GM12878 (cell line): ENCODE measurements around the gene PALLD. TPM values are rescaled to one million over a fixed set of nuclear protein-coding genes. Genes with fewer than 3 reads are reported as not detected.

Experiments used
- ATAC-seq: fragments of 200-7000 bp; cut with Tn5 transposase; 3 replicates; pipeline ENCODE4 v1.9.1; 2020; ENCODE audit warnings: mild to moderate bottlenecking, moderate library complexity
- BruUV-seq: library from RNA; stranded (reverse); fragments of 400-500 nt; replicated peaks from 2 replicates; lab custom pipeline; 2021; lab: Mats Ljungman, UMichigan
- CTCF ChIA-PET: fragments of 300-600 bp; sonication (Branson Sonifier 250); formaldehyde crosslinking; extraction: SDS; loops from one replicate; lab custom pipeline; 2021; ENCODE audit warnings: inconsistent platforms; lab: Yijun Ruan, JAX
- POLR2A ChIA-PET: fragments of 350-600 bp; formaldehyde crosslinking; extraction: SDS; loops from one replicate; lab custom pipeline; 2021; ENCODE audit warnings: inconsistent platforms; lab: Charles Lee
- RAD21 ChIA-PET: fragments of 300-600 bp; sonication (Branson Sonifier 250); formaldehyde crosslinking; loops from one replicate; lab custom pipeline; 2023; ENCODE audit warnings: antibody characterized with exemption; ENCODE audit not compliant: unreplicated experiment; lab: Charles Lee
- SMC1A ChIA-PET: fragments of 300-600 bp; sonication (Branson Sonifier 250); formaldehyde crosslinking; loops from one replicate; lab custom pipeline; 2023; ENCODE audit not compliant: unreplicated experiment, uncharacterized antibody; lab: Charles Lee
- DNase-seq: peaks from one replicate; pipeline ENCODE4 v3.0.0-alpha.2; 2011; ENCODE audit warnings: low read depth, low spot score
- FAIRE-seq: peaks from 3 replicates; lab custom pipeline; 2011; peaks lifted over from hg19 to GRCh38; lab: Jason Lieb, UNC
- H2AFZ ChIP-seq: 2 replicates; pipeline ENCODE4 v1.6.0; 2011; ENCODE audit warnings: low read depth, low read length, control low read depth; ENCODE audit not compliant: control insufficient read depth
- H3K27ac ChIP-seq: 2 replicates; pipeline ENCODE4 v1.5.1; 2011; ENCODE audit warnings: control low read depth; ENCODE audit not compliant: control insufficient read depth, insufficient read depth
- H3K27me3 ChIP-seq, 2 experiments: replicated peaks in 1 of 2; 2 replicates each; pipeline versions ENCODE4 v1.6.0 to v1.6.1; 2011; ENCODE audit warnings: low read length in 1 of 2; ENCODE audit not compliant: control insufficient read depth in 2 of 2, insufficient read depth in 2 of 2
- H3K36me3 ChIP-seq, 2 experiments: 2 replicates each; pipeline ENCODE4 v1.5.1; 2011; ENCODE audit warnings: low read length in 1 of 2; ENCODE audit not compliant: control insufficient read depth in 2 of 2, insufficient read depth in 2 of 2
- H3K4me1 ChIP-seq: 2 replicates; pipeline ENCODE4 v1.6.1; 2011; ENCODE audit warnings: mild to moderate bottlenecking, low read length, moderate library complexity, mixed read lengths; ENCODE audit not compliant: control insufficient read depth, insufficient read depth
- H3K4me2 ChIP-seq: 2 replicates; pipeline ENCODE4 v1.6.0; 2011; ENCODE audit warnings: control low read depth; ENCODE audit not compliant: control insufficient read depth, insufficient read depth
- H3K4me3 ChIP-seq: fragments of 200-600 bp; sonication (generic); 2 replicates; pipeline ENCODE4 v1.5.1; 2016
- H3K79me2 ChIP-seq: 2 replicates; pipeline ENCODE4 v1.6.0; 2011; ENCODE audit warnings: low read length; ENCODE audit not compliant: control insufficient read depth, insufficient read depth
- H3K9ac ChIP-seq: 2 replicates; pipeline ENCODE4 v1.8.0; 2011; ENCODE audit warnings: low read length, control low read depth, mixed read lengths; ENCODE audit not compliant: control insufficient read depth, insufficient read depth
- H3K9me3 ChIP-seq: replicated peaks from 3 replicates; pipeline ENCODE4 v1.5.1; 2011; ENCODE audit warnings: mild to moderate bottlenecking, low read length; ENCODE audit not compliant: control insufficient read depth, insufficient read depth
- H4K20me1 ChIP-seq: 2 replicates; pipeline ENCODE4 v1.6.0; 2011; ENCODE audit not compliant: control insufficient read depth, insufficient read depth
- E2F8 ChIP-seq: fragments of 450-650 bp; IDR thresholded peaks from 2 replicates; pipeline ENCODE4 v1.6.1; 2018; ENCODE audit warnings: mild to moderate bottlenecking, low read depth, moderate library complexity; ENCODE audit not compliant: partially characterized antibody
- E4F1 ChIP-seq: fragments of 450-650 bp; IDR thresholded peaks from 2 replicates; pipeline ENCODE4 v1.6.1; 2018; ENCODE audit warnings: borderline replicate concordance, mild to moderate bottlenecking; ENCODE audit not compliant: partially characterized antibody
- EGR1 ChIP-seq, 2 experiments: IDR thresholded peaks; 1 replicate in 1 of 2; 2 replicates in 1 of 2; pipeline ENCODE4 v1.6.1; 2011 to 2012; ENCODE audit warnings: low read depth in 2 of 2, low read length in 2 of 2, borderline replicate concordance in 1 of 2, mild to moderate bottlenecking in 1 of 2, moderate library complexity in 1 of 2
- GATAD2B ChIP-seq: fragments of 450-650 bp; conservative IDR thresholded peaks from 2 replicates; pipeline ENCODE4 v1.6.1; 2017; ENCODE audit warnings: low read depth, mild to moderate bottlenecking, moderate library complexity
- HDGF ChIP-seq: fragments of 450-650 bp; IDR thresholded peaks from 2 replicates; pipeline ENCODE4 v1.6.1; 2016; ENCODE audit warnings: antibody characterized with exemption
- IRF4 ChIP-seq: IDR thresholded peaks from 2 replicates; pipeline ENCODE4 v1.6.1; 2011; ENCODE audit warnings: low read depth, low read length
- MTA2 ChIP-seq: fragments of 450-650 bp; IDR thresholded peaks from 2 replicates; pipeline ENCODE4 v1.6.1; 2016; ENCODE audit warnings: low read depth, mild to moderate bottlenecking, moderate library complexity
- MYB ChIP-seq: fragments of 150-350 bp; IDR thresholded peaks from 2 replicates; pipeline ENCODE4 v1.6.1; 2014; ENCODE audit warnings: mild to moderate bottlenecking, low read depth, low read length, borderline replicate concordance
- NR2C2 ChIP-seq: IDR thresholded peaks from 2 replicates; pipeline ENCODE4 v1.6.1; 2011; ENCODE audit warnings: borderline replicate concordance, low read depth; ENCODE audit not compliant: control insufficient read depth, insufficient read length
- POLR2AphosphoS2 ChIP-seq: IDR thresholded peaks from 2 replicates; pipeline ENCODE4 v1.6.1; 2011; ENCODE audit warnings: low read depth, mild to moderate bottlenecking, low read length, improper control_type of control experiment, moderate library complexity
- RAD21 ChIP-seq: IDR thresholded peaks from 2 replicates; pipeline ENCODE4 v1.6.1; 2011; ENCODE audit warnings: mild to moderate bottlenecking, low read depth, low read length, moderate library complexity; ENCODE audit not compliant: insufficient read depth
- RBBP5 ChIP-seq: fragments of 200-600 bp; sonication (generic); conservative IDR thresholded peaks from 2 replicates; pipeline ENCODE4 v1.6.1; 2016
- RELB ChIP-seq: fragments of 450-650 bp; IDR thresholded peaks from 2 replicates; pipeline ENCODE4 v1.6.1; 2017; ENCODE audit warnings: low read depth, mild to moderate bottlenecking, moderate library complexity
- SIN3A ChIP-seq: IDR thresholded peaks from 2 replicates; pipeline ENCODE4 v1.6.1; 2012; ENCODE audit warnings: low read depth, low read length, improper control_type of control experiment
- SMAD1 ChIP-seq: fragments of 450-650 bp; IDR thresholded peaks from 2 replicates; pipeline ENCODE4 v1.6.1; 2018; ENCODE audit warnings: mild to moderate bottlenecking, low read depth; ENCODE audit not compliant: partially characterized antibody
- SMARCA5 ChIP-seq: fragments of 450-650 bp; IDR thresholded peaks from 2 replicates; pipeline ENCODE4 v1.6.1; 2017; ENCODE audit warnings: mild to moderate bottlenecking
- SREBF2 ChIP-seq: IDR thresholded peaks from 2 replicates; pipeline ENCODE4 v1.6.1; 2012; ENCODE audit warnings: mild to moderate bottlenecking, low read length
- STAT3 ChIP-seq: IDR thresholded peaks from 2 replicates; pipeline ENCODE4 v1.6.1; 2011; ENCODE audit warnings: low read depth, low read length, improper control_type of control experiment
- SUPT20H ChIP-seq: IDR thresholded peaks from 2 replicates; pipeline ENCODE4 v1.6.1; 2011; ENCODE audit warnings: low read depth, mild to moderate bottlenecking, low read length, moderate library complexity, borderline replicate concordance; ENCODE audit not compliant: control insufficient read depth
- WGBS: methylation state at CpG from one replicate; pipeline ENCODE4 v1.1.6; 2016; ENCODE audit warnings: low lambda C conversion rate; ENCODE audit not compliant: insufficient replicate concordance, insufficient coverage; ENCODE audit errors: missing lambda C conversion rate; 5-methylcytosine and 5-hydroxymethylcytosine counted together
- in situ Hi-C: fragments of 300-500 bp; cut with MboI; formaldehyde crosslinking; loops from 9 replicates; pipeline ENCODE4 v1.14.3; 2018; ENCODE audit warnings: mixed read lengths
- intact Hi-C: fragments of 100-400 bp; cut with micrococcal nuclease; formaldehyde crosslinking; loops from one replicate; pipeline ENCODE4 v1.14.2; 2022; ENCODE audit not compliant: unreplicated experiment
- polyA plus RNA-seq, 11 experiments: library from polyadenylated mRNA; depleted of rRNA in 4 of 11; unstranded in 6 of 11; stranded (reverse) in 5 of 11; fragments of >200 nt; fragmentation: Nextera tagmentation in 4 of 11; fragmentation: Illumina TruSeq in 1 of 11; extraction: Ambion mirVana in 4 of 11; extraction: Trizol in 1 of 11; gene quantifications; 1 replicate in 1 of 11; 2 replicates in 10 of 11; pipeline versions ENCODE4 v1.2.1 to v1.2.3, GENCODE V29; 2011 to 2016; ENCODE audit warnings: inconsistent platforms in 2 of 11, missing spikeins in 2 of 11, low read depth in 1 of 11
- total RNA-seq, 4 experiments: library from RNA; depleted of rRNA in 3 of 4; stranded (reverse); fragments of >200 nt in 3 of 4; fragmentation: Illumina TruSeq in 1 of 4; extraction: Trizol in 1 of 4; gene quantifications; 2 replicates each; pipeline versions ENCODE4 v1.2.1 to v1.2.3, GENCODE V29; 2013 to 2021

PALLD gene
- total and polyA plus RNA-seq, 10 of the 15 experiments (the other 5 are each of a cell fraction or from before 2014, with no cell fraction given), result 1.0 to 7.7 (median 1.7) TPM

- CTCF ChIA-PET, result no interaction called here
- Histone ChIP-seq H3K4me2 (no peak overlapping the region), H3K4me3 (no peak overlapping the region), H3K79me2 (no peaks in the 10 kb centered on the region), H3K4me1 (no peaks in the 10 kb centered on the region), H3K27me3 (no peaks in the 10 kb centered on the region; a peak in 1 of 4 replicates), H3K9ac (no peak overlapping the region), H4K20me1 (no peaks in the 10 kb centered on the region), H3K9me3 (no peaks in the 10 kb centered on the region), H3K27ac (no peak overlapping the region), H2AFZ (no peak overlapping the region), H3K36me3 (no peaks in the 10 kb centered on the region)
- in situ Hi-C loops (no loop called here), intact Hi-C loops (no loop called here)
- RAD21 ChIA-PET, result no interaction called here
- POLR2A ChIA-PET, result no interaction called here
- BruUV-seq, result no TSS peak
- 49% methylated on average over 4 of the region's 4 CpGs for WGBS
- SMC1A ChIA-PET, result interaction anchor here (1.3 kb wide), 1 partner anchor 50 kb away, joined by 3 read pairs; no protein-coding TSS in a partner anchor
- ATAC-seq (no peak), FAIRE-seq (no peak), DNase-seq (no peak)
- TF ChIP-seq NR2C2 (no peak), GATAD2B (no peak), HDGF (no peak), STAT3 (no peak), RBBP5 (no peak), RELB (no peak), POLR2AphosphoS2 (no peak), SUPT20H (no peak), SIN3A (no peak), EGR1 (IDR thresholded peaks at IDR 0.05; ENCODE audit: borderline replicate concordance in 1 of 2, low read depth in 2 of 2, low read length in 2 of 2) (no peak), SREBF2 (no peak), MYB (no peak), SMAD1 (no peak), MTA2 (no peak), RAD21 (no peak), E4F1 (no peak), E2F8 (no peak), IRF4 (no peak), SMARCA5 (no peak)
Measured at GRCh38 chr4:168761066-168761465, 264.2 kb downstream of the PALLD start.
